Measurements from ENCODE around the gene MINDY4. TPM values are rescaled to one million over a fixed set of nuclear protein-coding genes. Genes with fewer than 3 reads are reported as not detected.

The MINDY4 gene
- total RNA-seq, 1 donor from 2014 or later, result 4.7 TPM

- DNase-seq (ENCODE audit: low spot score), result no peak
- Mint-ChIP-seq H3K27ac (ENCODE audit: unreplicated experiment) (no peak overlapping the region), H3K4me3 (ENCODE audit: unreplicated experiment) (peak overlapping the region; percentile 81), H3K36me3 (ENCODE audit: low read depth, unreplicated experiment) (no peaks in the 10 kb centered on the region), H3K4me1 (ENCODE audit: unreplicated experiment) (peaks cover 8% of the 10 kb centered on the region), H3K27me3 (ENCODE audit: unreplicated experiment) (peaks cover 6% of the 10 kb centered on the region), H3K9me3 (ENCODE audit: unreplicated experiment) (no peaks in the 10 kb centered on the region)
- no peak for TF ChIP-seq CTCF (IDR thresholded peaks at IDR 0.05; ENCODE audit: unreplicated experiment)
Observed at GRCh38 chr7:30770845-30771173, 408 bp upstream of the MINDY4 start.

- H3K27me3 Mint-ChIP-seq (ENCODE audit: unreplicated experiment), result peaks cover 6% of the 10 kb centered on the region
- peak overlapping the region; percentile 76 for H3K27ac Mint-ChIP-seq (ENCODE audit: unreplicated experiment)
- TF ChIP-seq CTCF (IDR thresholded peaks at IDR 0.05; ENCODE audit: unreplicated experiment), result no peak
- DNase-seq (ENCODE audit: low spot score), result peak; percentile 8
- H3K36me3 Mint-ChIP-seq (ENCODE audit: low read depth, unreplicated experiment), result no peaks in the 10 kb centered on the region
- peak overlapping the region; percentile 92 for H3K4me3 Mint-ChIP-seq (ENCODE audit: unreplicated experiment)
- H3K4me1 Mint-ChIP-seq (ENCODE audit: unreplicated experiment), result peaks cover 8% of the 10 kb centered on the region
- H3K9me3 Mint-ChIP-seq (ENCODE audit: unreplicated experiment), result no peaks in the 10 kb centered on the region
Observed at GRCh38 chr7:30771880-30772425, 736 bp downstream of the MINDY4 start.

GRCh38 chr7:30772984-30773383, 1.8 kb downstream of the MINDY4 start:
- Mint-ChIP-seq H3K4me1 (ENCODE audit: unreplicated experiment) (peaks cover 8% of the 10 kb centered on the region), H3K27me3 (ENCODE audit: unreplicated experiment) (peaks cover 6% of the 10 kb centered on the region), H3K9me3 (ENCODE audit: unreplicated experiment) (no peaks in the 10 kb centered on the region), H3K27ac (ENCODE audit: unreplicated experiment) (no peak overlapping the region), H3K36me3 (ENCODE audit: low read depth, unreplicated experiment) (no peaks in the 10 kb centered on the region), H3K4me3 (ENCODE audit: unreplicated experiment) (no peak overlapping the region)
- no peak for TF ChIP-seq CTCF (IDR thresholded peaks at IDR 0.05; ENCODE audit: unreplicated experiment)
- DNase-seq (ENCODE audit: low spot score), result no peak

DNA sequence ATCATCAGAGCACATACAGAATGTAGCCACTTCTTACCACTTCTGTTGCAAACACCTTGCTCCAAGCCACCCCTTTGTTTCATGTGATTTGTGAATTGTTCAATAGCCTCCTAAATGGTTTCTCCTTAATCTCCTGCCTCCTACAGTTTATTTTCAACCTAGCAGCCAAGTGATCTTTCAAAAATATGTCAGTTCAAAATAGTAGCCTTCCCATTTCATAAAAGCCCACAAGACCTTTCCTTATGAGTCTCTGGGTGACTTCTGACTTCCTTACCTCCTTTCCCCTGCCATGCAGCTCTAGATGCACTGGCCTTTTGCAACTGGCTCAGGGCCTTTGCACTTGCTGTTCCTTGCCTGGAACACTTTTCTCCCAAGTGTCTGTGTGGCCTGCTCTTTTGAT, 4.8 kb downstream of the MINDY4 start:
- no peak overlapping the region for H3K4me3 Mint-ChIP-seq (ENCODE audit: unreplicated experiment)
- no peak for TF ChIP-seq CTCF (IDR thresholded peaks at IDR 0.05; ENCODE audit: unreplicated experiment)
- peaks cover 3% of the 10 kb centered on the region for H3K4me1 Mint-ChIP-seq (ENCODE audit: unreplicated experiment)
- no peak overlapping the region for H3K27ac Mint-ChIP-seq (ENCODE audit: unreplicated experiment)
- H3K27me3 Mint-ChIP-seq (ENCODE audit: unreplicated experiment), result peaks cover 2% of the 10 kb centered on the region
- DNase-seq (ENCODE audit: low spot score), result no peak
- H3K36me3 Mint-ChIP-seq (ENCODE audit: low read depth, unreplicated experiment), result no peaks in the 10 kb centered on the region
- no peaks in the 10 kb centered on the region for H3K9me3 Mint-ChIP-seq (ENCODE audit: unreplicated experiment)

DNA sequence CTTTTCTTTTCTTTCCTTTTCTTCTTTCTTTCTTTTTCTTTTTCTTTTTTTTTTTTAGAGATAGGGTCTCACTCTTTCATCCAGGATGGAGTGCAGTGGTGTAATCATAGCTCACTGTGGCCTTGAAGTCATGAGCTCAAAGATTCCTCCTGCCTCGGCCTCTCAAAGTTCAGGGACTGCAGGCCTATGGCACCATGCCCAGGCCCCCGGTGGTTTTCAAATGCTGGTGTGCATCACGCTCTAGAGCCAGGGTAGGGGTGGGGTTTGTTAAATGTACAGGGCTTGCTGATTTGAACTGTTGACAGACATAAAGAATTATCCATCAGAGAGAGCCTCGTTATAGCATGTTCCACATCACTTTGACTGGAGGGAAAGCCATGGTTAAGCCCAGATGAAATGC, 5.8 kb downstream of the MINDY4 start:
- H3K27ac Mint-ChIP-seq (ENCODE audit: unreplicated experiment), result no peak overlapping the region
- no peaks in the 10 kb centered on the region for H3K9me3 Mint-ChIP-seq (ENCODE audit: unreplicated experiment)
- no peaks in the 10 kb centered on the region for H3K36me3 Mint-ChIP-seq (ENCODE audit: low read depth, unreplicated experiment)
- TF ChIP-seq CTCF (IDR thresholded peaks at IDR 0.05; ENCODE audit: unreplicated experiment), result no peak
- peaks cover 3% of the 10 kb centered on the region for H3K4me1 Mint-ChIP-seq (ENCODE audit: unreplicated experiment)
- no peak overlapping the region for H3K4me3 Mint-ChIP-seq (ENCODE audit: unreplicated experiment)
- peaks cover 1% of the 10 kb centered on the region for H3K27me3 Mint-ChIP-seq (ENCODE audit: unreplicated experiment)
- no peak for DNase-seq (ENCODE audit: low spot score)

Measured in endothelial cell (in vitro differentiated cells).